HG03103 (cell line): Measurements from ENCODE around the gene TMEM128.
"Not testable (repeated sequence)": the region's sequence is repeated elsewhere in the genome, so short reads cannot be mapped to it uniquely, and the experiment has no call there.

Source experiments
- ATAC-seq: cut with Tn5 transposase; IDR thresholded peaks from one replicate; pipeline ENCODE4 v1.9.1; 2021; ENCODE audit warnings: low read depth; ENCODE audit not compliant: unreplicated experiment

TMEM128 gene

GRCh38 chr4:4257705-4258104 is 9.7 kb upstream of the TMEM128 start:
- ATAC-seq: not testable (repeated sequence)

DNA sequence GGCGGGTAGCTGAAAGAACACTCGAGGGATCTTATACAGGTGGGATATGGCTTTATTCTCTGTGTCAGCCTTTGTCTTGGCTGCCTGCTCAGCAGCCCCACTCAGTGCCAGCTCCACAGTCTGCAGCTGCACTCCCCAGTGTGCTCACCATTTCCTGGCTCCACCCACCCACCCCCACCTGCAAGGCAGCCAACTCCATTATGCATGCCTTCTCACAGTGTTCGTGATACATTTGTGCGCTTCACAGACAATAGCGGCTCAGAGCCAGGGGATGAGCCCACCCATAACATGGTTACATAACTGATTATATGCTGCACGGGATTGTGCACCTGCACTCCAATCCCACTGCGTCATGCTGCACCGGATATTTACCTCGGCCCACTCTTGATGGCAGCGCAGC is 8.8 kb upstream of the TMEM128 start:
- no peak for ATAC-seq

GRCh38 chr4:4254666-4255065 is 6.6 kb upstream of the TMEM128 start:
- no peak for ATAC-seq

DNA sequence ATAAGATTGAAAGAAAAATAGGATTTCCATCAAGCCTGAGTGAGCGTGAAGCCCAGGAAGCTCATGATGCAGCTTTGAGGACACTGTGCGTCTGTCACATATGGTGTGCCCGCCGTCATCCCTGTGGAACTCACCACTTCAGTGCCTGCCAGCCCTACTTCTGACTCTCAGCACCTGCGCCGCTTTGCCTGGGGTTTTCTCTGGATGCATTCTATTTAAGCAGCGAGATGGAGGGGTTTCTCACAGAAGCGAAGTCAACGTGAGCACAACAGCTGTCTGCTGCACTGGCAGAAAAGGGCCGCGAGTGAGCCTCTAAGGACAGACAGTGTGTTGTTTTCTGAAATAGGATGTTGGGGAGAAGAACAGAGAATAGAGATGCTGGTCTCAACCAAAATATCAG is 6.2 kb upstream of the TMEM128 start:
- no peak for ATAC-seq

GRCh38 chr4:4249866-4250265 is 1.8 kb upstream of the TMEM128 start:
- ATAC-seq: no peak

GRCh38 chr4:4249342-4249741 is 1.3 kb upstream of the TMEM128 start:
- ATAC-seq: not testable (repeated sequence)

DNA sequence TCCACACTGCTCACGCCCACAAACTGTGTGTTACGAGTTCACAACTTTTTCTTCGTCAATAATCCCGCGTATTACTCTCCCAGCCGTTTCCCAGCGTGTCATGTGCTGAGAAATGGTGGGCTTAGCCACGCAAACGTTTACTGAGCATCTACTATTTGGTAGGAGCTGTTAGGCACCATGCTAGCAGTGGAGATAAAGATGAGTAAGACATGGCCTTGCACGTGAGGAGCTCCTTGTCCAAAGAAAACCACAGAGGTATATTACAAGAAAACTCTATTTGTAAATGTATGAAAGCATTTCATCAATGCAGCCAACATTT is 821 bp upstream of the TMEM128 start:
- no peak for ATAC-seq

DNA sequence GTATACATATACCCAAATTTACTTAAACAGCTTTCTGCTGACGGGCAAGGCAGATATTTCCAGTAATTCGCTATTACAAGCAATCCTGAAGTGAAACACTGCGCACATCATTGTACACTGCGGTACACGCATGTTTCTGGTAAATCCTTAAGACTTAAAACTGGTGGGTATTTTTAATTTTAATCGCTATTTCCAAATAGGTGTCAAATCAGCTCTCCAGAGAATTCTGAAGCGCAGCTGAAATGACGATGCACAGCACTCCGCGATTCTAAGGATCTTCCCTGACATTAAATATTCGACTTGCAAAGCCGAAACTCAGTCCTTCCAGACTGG is 361 bp downstream of the TMEM128 start:
- ATAC-seq: no peak

GRCh38 chr4:4245172-4245571 is 2.9 kb downstream of the TMEM128 start:
- no peak for ATAC-seq

DNA sequence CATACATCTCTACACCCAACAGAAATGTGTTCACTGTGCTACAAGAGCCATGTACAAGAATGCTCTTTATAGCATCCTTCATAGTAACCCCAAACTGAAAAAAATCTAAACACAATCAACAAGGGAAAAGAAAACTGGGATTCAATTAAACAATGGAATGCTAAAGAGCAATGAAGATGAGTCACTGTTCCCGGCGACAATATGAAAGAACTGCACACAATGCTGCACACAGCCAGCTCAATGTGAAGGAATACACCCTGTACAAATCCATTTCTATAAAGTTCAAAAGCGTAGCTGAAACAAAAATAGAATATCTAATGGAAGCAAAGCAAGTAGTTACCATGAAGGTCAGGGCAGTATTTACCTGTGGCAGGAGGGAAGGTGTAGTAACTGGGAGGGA is 8.5 kb downstream of the TMEM128 start:
- not testable (repeated sequence) for ATAC-seq

GRCh38 chr4:4233610-4234009 is 14.4 kb downstream of the TMEM128 start:
- ATAC-seq: no peak

GRCh38 chr4:4228356-4228668 is 19.7 kb downstream of the TMEM128 start:
- no peak for ATAC-seq

- no peak for ATAC-seq
Observed at GRCh38 chr4:4227510-4228355, 20.3 kb downstream of the TMEM128 start.

- ATAC-seq: no peak
Observed at GRCh38 chr4:4226606-4227438, 21.2 kb downstream of the TMEM128 start, which contains the start of gene OTOP1. Gene OTOP1 (minus strand): TSS chr4:4226929. CDS start chr4:4226864, 65 bp downstream.

- no peak for ATAC-seq
Observed at GRCh38 chr4:4225915-4226605, 22.0 kb downstream of the TMEM128 start.

DNA sequence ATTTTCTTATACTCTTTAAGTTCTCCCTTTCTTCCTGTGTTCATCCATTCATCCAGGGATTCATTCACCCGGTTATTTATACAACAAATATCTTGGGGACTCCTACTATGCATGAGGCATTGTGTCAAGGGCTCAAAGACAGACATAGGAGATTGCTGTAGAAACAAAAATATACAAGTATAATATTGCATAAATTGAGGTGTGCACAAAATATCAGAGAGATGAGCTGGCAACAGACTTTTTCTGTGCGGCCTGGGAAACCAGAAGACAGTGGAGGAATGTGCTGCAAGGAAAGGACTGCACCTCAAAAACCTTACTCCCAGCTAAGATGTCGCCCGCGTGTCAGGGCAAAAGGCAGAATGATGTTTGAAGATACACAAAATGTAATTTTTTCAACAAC is 30.9 kb downstream of the TMEM128 start:
- no peak for ATAC-seq

- ATAC-seq: no peak
Observed at GRCh38 chr4:4216648-4217047, 31.4 kb downstream of the TMEM128 start.

DNA sequence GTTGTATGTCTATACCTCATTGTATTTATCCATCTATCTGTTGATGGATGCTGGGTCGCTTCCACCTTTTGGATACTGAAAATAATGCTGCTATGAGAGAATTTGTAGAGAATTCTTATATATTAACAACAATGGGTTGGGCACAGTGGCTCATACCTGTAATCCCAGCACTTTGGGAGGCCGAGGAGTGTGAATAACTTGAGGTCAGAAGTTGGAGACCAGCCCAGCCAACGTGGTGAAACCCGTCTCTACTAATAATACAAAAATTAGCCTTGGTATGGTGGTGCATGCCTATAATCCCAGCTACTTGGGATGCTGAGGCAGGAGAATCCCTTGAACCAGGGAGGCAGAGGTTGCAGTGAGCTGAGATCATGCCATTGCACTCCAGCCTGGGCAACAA is 34.3 kb downstream of the TMEM128 start:
- not testable (repeated sequence) for ATAC-seq

- no peak for ATAC-seq
Observed at GRCh38 chr4:4206204-4206603, 41.8 kb downstream of the TMEM128 start.

GRCh38 chr4:4204401-4204745 is 43.6 kb downstream of the TMEM128 start:
- ATAC-seq: no peak

DNA sequence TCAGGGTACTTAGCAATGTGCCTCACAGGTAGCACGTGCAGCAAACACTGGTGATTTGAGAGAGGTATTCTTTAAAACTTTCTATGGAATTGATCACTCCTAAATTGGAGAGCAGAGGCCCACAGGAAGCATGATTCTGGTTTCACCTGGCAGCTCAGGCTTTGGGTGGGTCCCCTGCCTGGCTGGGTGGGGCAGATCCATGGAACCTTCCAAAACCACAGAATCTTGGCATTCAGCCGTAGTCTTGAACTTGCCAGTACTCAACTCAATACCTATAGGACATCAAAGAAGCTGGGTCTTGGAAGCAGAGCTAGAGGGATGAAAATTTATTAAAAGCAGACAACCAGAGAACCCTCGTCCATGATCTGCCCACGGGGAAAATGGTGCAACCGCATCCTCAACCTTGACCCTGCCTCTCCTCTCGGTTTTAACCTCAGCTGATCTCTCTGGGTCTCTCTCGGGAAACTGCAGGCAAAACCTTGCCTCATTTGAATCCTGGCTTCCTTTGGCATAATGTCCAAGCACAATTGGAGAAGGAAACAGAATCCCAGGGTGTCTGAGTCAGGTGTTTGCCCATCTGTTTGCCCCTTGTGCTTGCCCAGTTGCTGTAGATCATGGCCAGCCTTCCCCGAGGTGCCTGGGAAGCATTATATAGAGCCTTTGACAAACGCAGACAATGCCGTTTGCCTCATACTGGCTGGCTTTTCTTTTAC is 44.2 kb downstream of the TMEM128 start:
- ATAC-seq: no peak
